SK-N-SH treated with all-trans-retinoic acid at 6 μM for 48 hours (cell line): Measurements from ENCODE around the gene LOXHD1.

ENCODE experiments used
- ATAC-seq: fragments of 200-7000 bp; cut with Tn5 transposase; 3 replicates; pipeline ENCODE4 v1.9.1; 2020; ENCODE audit warnings: mild to moderate bottlenecking, moderate library complexity
- ARNTL ChIP-seq: fragments of 450-650 bp; formaldehyde crosslinking; IDR thresholded peaks from 2 replicates; pipeline ENCODE4 v1.5.0; 2020; ENCODE audit warnings: low read depth, mild to moderate bottlenecking, moderate library complexity, borderline replicate concordance
- BACH2 ChIP-seq: fragments of 250-450 bp; sonication (Bioruptor Pico); IDR thresholded peaks from 2 replicates; pipeline ENCODE4 v1.9.0; 2021; ENCODE audit warnings: mild to moderate bottlenecking, borderline replicate concordance
- GLIS3 ChIP-seq: fragments of 250-450 bp; sonication (Bioruptor Pico); IDR thresholded peaks from 2 replicates; pipeline ENCODE4 v1.5.0; 2020; ENCODE audit warnings: mild to moderate bottlenecking, moderate library complexity
- ISL1 ChIP-seq: fragments of 250-450 bp; sonication (Bioruptor Pico); IDR thresholded peaks from 2 replicates; pipeline ENCODE4 v2.1.2; 2022; ENCODE audit warnings: mild to moderate bottlenecking, moderate library complexity
- OSR1 ChIP-seq: fragments of 250-450 bp; sonication (Bioruptor Pico); IDR thresholded peaks from 2 replicates; pipeline ENCODE4 v1.8.0; 2022; ENCODE audit warnings: moderate library complexity, mild to moderate bottlenecking, inconsistent platforms
- PPARA ChIP-seq: fragments of 250-450 bp; sonication (Bioruptor Pico); IDR thresholded peaks from 2 replicates; pipeline ENCODE4 v1.5.0; 2020; ENCODE audit warnings: mild to moderate bottlenecking, borderline replicate concordance
- RARB ChIP-seq: fragments of 250-450 bp; sonication (Bioruptor Pico); IDR thresholded peaks from 2 replicates; pipeline ENCODE4 v1.8.0; 2021; ENCODE audit warnings: mild to moderate bottlenecking, moderate library complexity
- SNAI2 ChIP-seq: fragments of 250-450 bp; sonication (Bioruptor Pico); IDR thresholded peaks from 2 replicates; pipeline ENCODE4 v1.5.0; 2020; ENCODE audit warnings: mild to moderate bottlenecking, moderate library complexity
- TCF4 ChIP-seq: fragments of 250-450 bp; sonication (Bioruptor Pico); IDR thresholded peaks from 2 replicates; pipeline ENCODE4 v1.8.0; 2021; ENCODE audit warnings: mild to moderate bottlenecking, moderate library complexity, borderline replicate concordance
- TOX ChIP-seq: fragments of 250-450 bp; sonication (Bioruptor Pico); IDR thresholded peaks from 2 replicates; pipeline ENCODE4 v1.8.0; 2021; ENCODE audit warnings: mild to moderate bottlenecking, moderate library complexity, borderline replicate concordance
- ZC3H10 ChIP-seq: fragments of 250-450 bp; sonication (Bioruptor Pico); IDR thresholded peaks from 2 replicates; pipeline ENCODE4 v1.5.1; 2021; ENCODE audit warnings: mild to moderate bottlenecking, moderate library complexity
- ZFP3 ChIP-seq: fragments of 250-450 bp; sonication (Bioruptor Pico); IDR thresholded peaks from 2 replicates; pipeline ENCODE4 v1.5.0; 2020; ENCODE audit warnings: mild to moderate bottlenecking, moderate library complexity
- ZFP30 ChIP-seq: fragments of 450-650 bp; formaldehyde crosslinking; IDR thresholded peaks from 2 replicates; pipeline ENCODE4 v1.5.0; 2022; ENCODE audit warnings: mild to moderate bottlenecking, moderate library complexity
- ZNF565 ChIP-seq: fragments of 450-650 bp; formaldehyde crosslinking; conservative IDR thresholded peaks from 2 replicates; pipeline ENCODE4 v1.5.0; 2020; ENCODE audit warnings: low read depth, mild to moderate bottlenecking, moderate library complexity
- ZNF70 ChIP-seq: fragments of 450-650 bp; formaldehyde crosslinking; IDR thresholded peaks from 2 replicates; pipeline ENCODE4 v1.5.0; 2020; ENCODE audit warnings: mild to moderate bottlenecking, moderate library complexity
- ZNF8 ChIP-seq: fragments of 450-650 bp; formaldehyde crosslinking; IDR thresholded peaks from 2 replicates; pipeline ENCODE4 v1.5.0; 2020; ENCODE audit warnings: mild to moderate bottlenecking, moderate library complexity
- TF ChIP-seq, protein P1 (sequence below): fragments of 250-450 bp; sonication (Bioruptor Pico); IDR thresholded peaks from 2 replicates; pipeline ENCODE4 v1.5.0; 2020; ENCODE audit warnings: mild to moderate bottlenecking, moderate library complexity
- TF ChIP-seq, protein P2 (sequence below): fragments of 250-450 bp; sonication (Bioruptor Pico); IDR thresholded peaks from 2 replicates; pipeline ENCODE4 v1.8.0; 2021; ENCODE audit warnings: low read depth, mild to moderate bottlenecking, moderate library complexity, borderline replicate concordance
- TF ChIP-seq, protein P3 (sequence below): fragments of 250-450 bp; sonication (Bioruptor Pico); IDR thresholded peaks from 2 replicates; pipeline ENCODE4 v1.8.0; 2020; ENCODE audit warnings: mild to moderate bottlenecking, moderate library complexity, borderline replicate concordance
- TF ChIP-seq, protein P4 (sequence below): fragments of 250-450 bp; sonication (Bioruptor Pico); IDR thresholded peaks from 2 replicates; pipeline ENCODE4 v1.5.1; 2020; ENCODE audit warnings: low read depth, mild to moderate bottlenecking, moderate library complexity

LOXHD1 gene

DNA sequence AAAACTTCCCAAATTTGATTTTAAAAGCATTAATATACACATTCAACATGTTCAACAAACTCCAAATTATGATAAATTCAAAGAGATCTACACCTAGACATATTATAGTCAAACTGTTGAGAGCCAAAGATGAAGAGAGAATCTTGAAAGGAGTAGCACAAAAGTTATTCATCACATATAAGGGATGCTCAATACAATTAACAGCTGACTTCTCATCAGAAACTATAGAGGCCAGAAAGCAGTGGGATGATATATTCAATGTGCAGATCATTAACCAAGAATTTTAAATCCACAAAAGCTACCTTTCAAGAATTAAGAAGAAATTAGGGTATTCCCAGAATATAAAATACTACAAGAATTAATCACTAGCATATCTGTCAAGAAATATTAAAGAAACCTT is 75.4 kb downstream of the LOXHD1 start:
- TF ChIP-seq GLIS3 (CRISPR knock-in tag) = no peak
- TF ChIP-seq, all 23 proteins: peak for 0
- no peak for ATAC-seq

DNA sequence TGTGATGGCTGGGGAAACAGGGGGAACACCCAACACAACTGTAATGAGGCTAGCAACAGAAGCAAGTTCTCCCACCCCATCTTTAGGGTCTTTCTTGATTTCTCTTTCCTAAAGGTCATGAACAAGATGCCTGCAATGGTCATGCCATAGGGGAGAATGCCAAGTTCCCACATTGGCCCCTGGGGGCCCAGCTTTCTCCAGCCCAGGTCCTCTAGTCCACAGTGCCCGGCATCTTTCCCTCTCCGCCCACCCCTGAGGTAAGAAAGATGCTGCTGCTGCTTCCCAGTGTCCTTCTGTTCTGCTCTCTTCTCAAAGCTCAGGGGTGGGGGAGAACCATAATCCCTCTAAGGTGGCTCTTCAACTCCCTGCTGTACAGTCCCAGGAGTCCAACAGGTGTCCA is 78.0 kb downstream of the LOXHD1 start:
- TF ChIP-seq ZFP30 (CRISPR knock-in tag) (no peak), ZC3H10 (CRISPR knock-in tag) (no peak), TCF4 (CRISPR knock-in tag) (no peak), SNAI2 (CRISPR knock-in tag) (no peak), BACH2 (CRISPR knock-in tag) (no peak), GLIS3 (CRISPR knock-in tag) (no peak), ZNF70 (no peak), ZFP3 (CRISPR knock-in tag) (no peak), ARNTL (CRISPR knock-in tag) (no peak)
- TF ChIP-seq, protein P1, sequence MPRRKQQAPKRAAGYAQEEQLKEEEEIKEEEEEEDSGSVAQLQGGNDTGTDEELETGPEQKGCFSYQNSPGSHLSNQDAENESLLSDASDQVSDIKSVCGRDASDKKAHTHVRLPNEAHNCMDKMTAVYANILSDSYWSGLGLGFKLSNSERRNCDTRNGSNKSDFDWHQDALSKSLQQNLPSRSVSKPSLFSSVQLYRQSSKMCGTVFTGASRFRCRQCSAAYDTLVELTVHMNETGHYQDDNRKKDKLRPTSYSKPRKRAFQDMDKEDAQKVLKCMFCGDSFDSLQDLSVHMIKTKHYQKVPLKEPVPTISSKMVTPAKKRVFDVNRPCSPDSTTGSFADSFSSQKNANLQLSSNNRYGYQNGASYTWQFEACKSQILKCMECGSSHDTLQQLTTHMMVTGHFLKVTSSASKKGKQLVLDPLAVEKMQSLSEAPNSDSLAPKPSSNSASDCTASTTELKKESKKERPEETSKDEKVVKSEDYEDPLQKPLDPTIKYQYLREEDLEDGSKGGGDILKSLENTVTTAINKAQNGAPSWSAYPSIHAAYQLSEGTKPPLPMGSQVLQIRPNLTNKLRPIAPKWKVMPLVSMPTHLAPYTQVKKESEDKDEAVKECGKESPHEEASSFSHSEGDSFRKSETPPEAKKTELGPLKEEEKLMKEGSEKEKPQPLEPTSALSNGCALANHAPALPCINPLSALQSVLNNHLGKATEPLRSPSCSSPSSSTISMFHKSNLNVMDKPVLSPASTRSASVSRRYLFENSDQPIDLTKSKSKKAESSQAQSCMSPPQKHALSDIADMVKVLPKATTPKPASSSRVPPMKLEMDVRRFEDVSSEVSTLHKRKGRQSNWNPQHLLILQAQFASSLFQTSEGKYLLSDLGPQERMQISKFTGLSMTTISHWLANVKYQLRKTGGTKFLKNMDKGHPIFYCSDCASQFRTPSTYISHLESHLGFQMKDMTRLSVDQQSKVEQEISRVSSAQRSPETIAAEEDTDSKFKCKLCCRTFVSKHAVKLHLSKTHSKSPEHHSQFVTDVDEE = no peak
- ATAC-seq = no peak

DNA sequence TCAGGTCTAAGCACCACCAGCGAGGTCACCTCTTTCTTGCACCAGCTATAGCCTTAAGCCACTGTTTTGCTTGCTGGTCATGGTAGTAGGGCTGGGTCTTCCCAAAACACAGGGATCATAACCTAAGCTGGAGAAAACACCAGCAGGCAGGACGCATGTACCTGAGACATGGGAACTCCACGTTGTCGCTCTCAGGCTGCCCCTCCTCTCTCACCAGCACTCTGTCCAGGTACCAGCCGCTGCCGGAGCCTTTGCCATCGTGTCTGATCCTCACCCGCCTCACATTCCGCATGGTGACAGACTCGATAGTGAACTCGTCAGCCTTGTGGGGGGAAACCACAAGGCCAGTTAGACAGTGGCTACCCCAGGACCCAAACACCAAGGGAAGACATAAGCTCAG is 79.5 kb downstream of the LOXHD1 start:
- no peak for TF ChIP-seq PPARA (CRISPR knock-in tag)
- no peak for ATAC-seq

DNA sequence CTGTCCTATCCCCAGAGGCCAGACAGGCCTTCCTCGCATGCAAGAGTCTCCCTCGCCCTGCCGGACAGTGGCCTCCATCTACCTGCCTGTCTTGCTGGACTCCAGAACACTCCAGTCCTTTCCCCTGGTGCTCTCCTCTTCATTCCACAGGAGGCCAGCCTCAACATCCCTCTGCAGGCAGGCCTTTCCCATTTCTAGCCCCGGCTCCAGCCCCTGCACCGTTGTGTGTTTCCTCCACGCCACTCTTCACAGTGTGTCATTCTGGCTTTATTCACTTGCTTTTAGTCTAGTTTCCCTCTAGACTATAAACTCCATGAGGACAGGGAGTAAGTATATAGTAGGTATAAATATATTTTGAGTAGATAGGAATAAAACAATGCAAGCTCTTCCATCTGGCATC is 81.2 kb downstream of the LOXHD1 start:
- TF ChIP-seq RARB (CRISPR knock-in tag) = no peak
- no peak for TF ChIP-seq ZNF8 (CRISPR knock-in tag)
- TF ChIP-seq, protein P2, sequence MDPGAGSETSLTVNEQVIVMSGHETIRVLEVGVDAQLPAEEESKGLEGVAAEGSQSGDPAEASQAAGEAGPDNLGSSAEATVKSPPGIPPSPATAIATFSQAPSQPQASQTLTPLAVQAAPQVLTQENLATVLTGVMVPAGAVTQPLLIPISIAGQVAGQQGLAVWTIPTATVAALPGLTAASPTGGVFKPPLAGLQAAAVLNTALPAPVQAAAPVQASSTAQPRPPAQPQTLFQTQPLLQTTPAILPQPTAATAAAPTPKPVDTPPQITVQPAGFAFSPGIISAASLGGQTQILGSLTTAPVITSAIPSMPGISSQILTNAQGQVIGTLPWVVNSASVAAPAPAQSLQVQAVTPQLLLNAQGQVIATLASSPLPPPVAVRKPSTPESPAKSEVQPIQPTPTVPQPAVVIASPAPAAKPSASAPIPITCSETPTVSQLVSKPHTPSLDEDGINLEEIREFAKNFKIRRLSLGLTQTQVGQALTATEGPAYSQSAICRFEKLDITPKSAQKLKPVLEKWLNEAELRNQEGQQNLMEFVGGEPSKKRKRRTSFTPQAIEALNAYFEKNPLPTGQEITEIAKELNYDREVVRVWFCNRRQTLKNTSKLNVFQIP (CRISPR knock-in tag) = no peak
- TF ChIP-seq ZNF70 = no peak
- no peak for TF ChIP-seq ARNTL (CRISPR knock-in tag)
- no peak for TF ChIP-seq ZNF565 (CRISPR knock-in tag)
- TF ChIP-seq TOX (CRISPR knock-in tag) = no peak
- TF ChIP-seq, protein P3, sequence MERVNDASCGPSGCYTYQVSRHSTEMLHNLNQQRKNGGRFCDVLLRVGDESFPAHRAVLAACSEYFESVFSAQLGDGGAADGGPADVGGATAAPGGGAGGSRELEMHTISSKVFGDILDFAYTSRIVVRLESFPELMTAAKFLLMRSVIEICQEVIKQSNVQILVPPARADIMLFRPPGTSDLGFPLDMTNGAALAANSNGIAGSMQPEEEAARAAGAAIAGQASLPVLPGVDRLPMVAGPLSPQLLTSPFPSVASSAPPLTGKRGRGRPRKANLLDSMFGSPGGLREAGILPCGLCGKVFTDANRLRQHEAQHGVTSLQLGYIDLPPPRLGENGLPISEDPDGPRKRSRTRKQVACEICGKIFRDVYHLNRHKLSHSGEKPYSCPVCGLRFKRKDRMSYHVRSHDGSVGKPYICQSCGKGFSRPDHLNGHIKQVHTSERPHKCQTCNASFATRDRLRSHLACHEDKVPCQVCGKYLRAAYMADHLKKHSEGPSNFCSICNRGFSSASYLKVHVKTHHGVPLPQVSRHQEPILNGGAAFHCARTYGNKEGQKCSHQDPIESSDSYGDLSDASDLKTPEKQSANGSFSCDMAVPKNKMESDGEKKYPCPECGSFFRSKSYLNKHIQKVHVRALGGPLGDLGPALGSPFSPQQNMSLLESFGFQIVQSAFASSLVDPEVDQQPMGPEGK (CRISPR knock-in tag) = no peak

DNA sequence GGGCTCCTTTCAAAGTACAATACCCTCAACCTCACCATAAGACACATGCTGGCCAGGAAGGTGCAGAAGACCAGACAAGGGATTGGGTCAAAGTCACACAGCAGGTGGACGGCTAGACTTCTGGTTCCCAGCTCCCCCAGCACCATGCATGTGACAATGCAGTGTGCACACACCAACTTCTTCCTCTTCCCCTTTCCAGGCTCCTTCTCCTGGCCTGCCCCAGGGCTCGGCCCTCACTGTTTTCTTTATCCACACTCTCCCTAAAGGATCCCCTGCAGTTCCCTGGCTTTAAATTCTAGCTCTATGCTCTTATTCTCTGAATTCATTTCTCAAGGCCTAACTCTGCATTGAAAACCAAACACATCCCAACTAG is 82.3 kb downstream of the LOXHD1 start:
- ATAC-seq = no peak
- TF ChIP-seq RARB (CRISPR knock-in tag) (no peak), ISL1 (CRISPR knock-in tag) (no peak), ZNF565 (CRISPR knock-in tag) (no peak), ZC3H10 (CRISPR knock-in tag) (no peak), PPARA (CRISPR knock-in tag) (no peak), TOX (CRISPR knock-in tag) (no peak), ZNF70 (no peak), ZFP3 (CRISPR knock-in tag) (no peak), OSR1 (CRISPR knock-in tag) (no peak), BACH2 (CRISPR knock-in tag) (no peak), SNAI2 (CRISPR knock-in tag) (no peak), ZFP30 (CRISPR knock-in tag) (no peak), ZNF8 (CRISPR knock-in tag) (no peak)
- TF ChIP-seq, protein P2 (CRISPR knock-in tag) = no peak
- TF ChIP-seq, protein P1 = no peak
- TF ChIP-seq, protein P4, sequence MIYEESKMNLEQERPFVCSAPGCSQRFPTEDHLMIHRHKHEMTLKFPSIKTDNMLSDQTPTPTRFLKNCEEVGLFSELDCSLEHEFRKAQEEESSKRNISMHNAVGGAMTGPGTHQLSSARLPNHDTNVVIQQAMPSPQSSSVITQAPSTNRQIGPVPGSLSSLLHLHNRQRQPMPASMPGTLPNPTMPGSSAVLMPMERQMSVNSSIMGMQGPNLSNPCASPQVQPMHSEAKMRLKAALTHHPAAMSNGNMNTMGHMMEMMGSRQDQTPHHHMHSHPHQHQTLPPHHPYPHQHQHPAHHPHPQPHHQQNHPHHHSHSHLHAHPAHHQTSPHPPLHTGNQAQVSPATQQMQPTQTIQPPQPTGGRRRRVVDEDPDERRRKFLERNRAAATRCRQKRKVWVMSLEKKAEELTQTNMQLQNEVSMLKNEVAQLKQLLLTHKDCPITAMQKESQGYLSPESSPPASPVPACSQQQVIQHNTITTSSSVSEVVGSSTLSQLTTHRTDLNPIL = no peak

More for the DNA sequence above, 81.2 kb downstream of the LOXHD1 start:
- no peak for ATAC-seq
